GM13976 (cell line): Measurements from ENCODE around the gene CCNYL1.

Experiments used
- DNase-seq: peaks from one replicate; pipeline ENCODE4 v3.0.0; 2012; ENCODE audit warnings: low spot score
- in situ Hi-C: fragments of 300-500 bp; cut with MboI; formaldehyde crosslinking; loops from one replicate; pipeline ENCODE4 v1.12.0; 2022; ENCODE audit warnings: low sequenced_read_pairs, mixed read lengths, inconsistent platforms; ENCODE audit not compliant: unreplicated experiment
- TF ChIP-seq, protein P1 (sequence below): IDR thresholded peaks from 2 replicates; pipeline ENCODE4 v1.5.1; 2012; ENCODE audit warnings: borderline replicate concordance, mild to moderate bottlenecking; ENCODE audit not compliant: insufficient read depth; ENCODE audit errors: extremely low read depth, missing control alignments, control extremely low read depth

The CCNYL1 gene

DNA sequence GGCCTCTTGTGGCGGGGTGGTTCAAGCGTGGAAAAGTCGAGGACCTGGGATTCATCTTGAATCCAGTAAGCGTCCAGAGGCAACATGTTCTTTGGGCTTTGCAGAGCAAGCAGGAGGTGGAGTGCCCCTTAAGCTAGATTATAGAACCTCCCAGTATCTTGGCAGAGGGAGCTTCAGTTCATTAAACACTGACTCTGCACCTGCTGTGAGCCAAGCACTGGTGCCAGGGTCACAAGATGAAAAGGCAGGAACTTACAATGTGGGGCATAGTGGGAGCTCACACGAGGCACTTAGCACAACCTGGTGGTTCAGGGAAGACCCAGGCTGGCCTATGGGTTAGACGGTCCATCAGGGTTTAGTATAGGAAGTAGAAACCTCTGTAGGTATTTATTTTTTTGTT, 65.7 kb downstream of the CCNYL1 start:
- TF ChIP-seq, protein P1, sequence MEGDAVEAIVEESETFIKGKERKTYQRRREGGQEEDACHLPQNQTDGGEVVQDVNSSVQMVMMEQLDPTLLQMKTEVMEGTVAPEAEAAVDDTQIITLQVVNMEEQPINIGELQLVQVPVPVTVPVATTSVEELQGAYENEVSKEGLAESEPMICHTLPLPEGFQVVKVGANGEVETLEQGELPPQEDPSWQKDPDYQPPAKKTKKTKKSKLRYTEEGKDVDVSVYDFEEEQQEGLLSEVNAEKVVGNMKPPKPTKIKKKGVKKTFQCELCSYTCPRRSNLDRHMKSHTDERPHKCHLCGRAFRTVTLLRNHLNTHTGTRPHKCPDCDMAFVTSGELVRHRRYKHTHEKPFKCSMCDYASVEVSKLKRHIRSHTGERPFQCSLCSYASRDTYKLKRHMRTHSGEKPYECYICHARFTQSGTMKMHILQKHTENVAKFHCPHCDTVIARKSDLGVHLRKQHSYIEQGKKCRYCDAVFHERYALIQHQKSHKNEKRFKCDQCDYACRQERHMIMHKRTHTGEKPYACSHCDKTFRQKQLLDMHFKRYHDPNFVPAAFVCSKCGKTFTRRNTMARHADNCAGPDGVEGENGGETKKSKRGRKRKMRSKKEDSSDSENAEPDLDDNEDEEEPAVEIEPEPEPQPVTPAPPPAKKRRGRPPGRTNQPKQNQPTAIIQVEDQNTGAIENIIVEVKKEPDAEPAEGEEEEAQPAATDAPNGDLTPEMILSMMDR: no peak
- no peak for DNase-seq
- in situ Hi-C loops: no loop called here

DNA sequence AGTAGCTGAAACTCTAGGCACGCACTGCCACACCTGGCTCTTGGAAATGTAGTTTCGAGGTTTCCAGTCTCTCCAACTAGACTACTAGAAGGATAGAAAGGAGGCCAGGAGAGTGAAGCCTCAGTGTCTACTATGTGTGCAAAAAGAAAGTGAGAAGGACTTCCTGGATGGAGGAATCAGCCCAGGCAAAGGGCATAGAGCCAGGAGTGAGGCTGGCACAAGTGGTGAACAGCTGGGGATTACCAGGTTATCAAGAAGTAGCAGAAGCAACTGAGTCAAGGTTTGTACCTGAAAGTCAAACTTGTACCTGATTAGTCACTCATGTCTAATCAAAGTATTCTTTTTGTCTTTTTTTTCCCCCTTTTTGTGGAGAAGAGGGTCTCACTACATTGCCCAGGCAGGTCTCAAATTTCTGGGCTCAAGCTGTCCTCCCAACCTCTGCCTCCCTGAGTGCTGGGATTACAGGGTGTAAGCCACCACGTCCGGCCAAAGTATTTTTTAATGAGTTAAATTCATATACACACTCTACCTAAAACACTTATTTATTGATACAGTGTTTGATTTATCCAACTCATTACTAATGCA, 67.0 kb downstream of the CCNYL1 start:
- in situ Hi-C loops: no loop called here
- DNase-seq: no peak
- TF ChIP-seq, protein P1: no peak

DNA sequence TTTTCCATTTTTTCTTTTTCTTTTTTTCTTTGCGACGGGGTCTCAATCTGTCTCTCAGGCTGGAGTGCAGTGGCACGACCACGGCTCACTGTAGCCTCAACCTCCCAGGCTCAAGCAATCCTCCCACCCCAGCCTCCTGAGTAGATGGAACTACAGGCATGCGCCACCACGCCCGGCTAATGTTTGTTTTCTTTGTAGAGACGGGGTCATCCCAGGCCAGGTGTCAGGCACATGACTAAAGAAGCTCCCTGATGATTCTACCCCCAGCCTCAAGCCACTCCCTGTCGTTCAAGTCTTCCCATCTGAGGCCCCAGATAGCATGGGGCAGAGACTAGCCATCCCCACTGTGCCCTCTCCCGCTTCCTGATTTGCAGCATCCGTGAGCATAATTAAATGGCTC, 68.1 kb downstream of the CCNYL1 start:
- DNase-seq: no peak
- in situ Hi-C loops: no loop called here
- TF ChIP-seq, protein P1: no peak

DNA sequence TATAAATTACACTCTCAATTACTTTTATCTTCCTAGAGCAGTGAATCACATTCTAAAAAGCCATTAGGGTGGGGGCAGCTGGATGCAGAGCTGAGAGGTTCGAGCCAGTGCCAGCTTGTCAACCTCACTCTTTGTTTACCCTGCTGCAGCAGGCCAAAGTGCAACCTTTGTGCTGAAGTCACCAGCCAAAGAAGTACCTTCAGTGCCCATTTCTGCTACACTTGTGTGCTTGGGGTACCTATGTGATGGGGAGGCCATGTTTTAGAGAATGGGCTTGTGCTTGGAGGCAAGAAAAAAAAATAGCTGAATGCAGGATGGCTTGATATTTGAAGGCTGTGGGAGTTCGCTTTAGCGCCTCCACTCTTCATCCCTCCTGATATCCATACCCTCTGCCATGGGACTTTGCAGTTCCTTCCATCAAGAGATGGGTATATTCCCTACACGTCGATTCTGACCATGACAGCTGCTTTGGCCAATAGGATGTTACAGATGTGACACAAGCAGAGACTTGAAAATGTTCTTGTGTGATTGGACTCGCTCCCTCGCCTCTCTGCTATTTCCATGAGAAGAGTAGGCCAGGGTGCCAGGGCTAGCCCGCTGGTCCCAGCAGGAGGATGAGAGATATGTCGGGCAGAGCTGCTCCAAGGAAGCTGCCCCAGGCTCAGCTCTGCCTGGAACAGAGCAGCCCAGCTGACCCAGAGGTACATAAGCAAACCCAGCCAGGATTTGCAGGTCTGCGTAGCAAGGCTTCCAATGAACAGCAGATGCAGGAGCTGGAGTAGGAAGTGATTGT, 71.0 kb downstream of the CCNYL1 start:
- no peak for DNase-seq
- in situ Hi-C loops: no loop called here
- TF ChIP-seq, protein P1: no peak

DNA sequence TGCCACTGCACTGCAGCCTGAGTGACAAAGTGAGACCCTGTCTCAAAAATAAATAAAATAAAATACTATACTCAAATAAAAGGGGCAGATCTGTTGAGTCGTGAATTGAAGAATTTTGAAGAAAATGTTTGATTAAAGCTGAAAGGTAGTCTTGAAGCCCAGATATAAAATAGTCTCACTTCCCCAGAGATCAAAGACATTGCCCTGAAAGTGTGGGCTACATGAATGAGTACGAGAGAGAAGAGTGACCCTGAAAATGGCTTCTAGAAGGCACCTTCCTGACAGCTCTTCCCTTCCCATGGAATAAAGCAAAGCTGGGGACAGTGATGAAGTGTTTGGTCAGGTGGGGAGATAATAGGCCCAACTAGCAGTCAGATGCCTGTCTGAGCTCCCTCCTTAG, 72.1 kb downstream of the CCNYL1 start:
- DNase-seq: no peak
- in situ Hi-C loops: no loop called here
- TF ChIP-seq, protein P1: no peak

DNA sequence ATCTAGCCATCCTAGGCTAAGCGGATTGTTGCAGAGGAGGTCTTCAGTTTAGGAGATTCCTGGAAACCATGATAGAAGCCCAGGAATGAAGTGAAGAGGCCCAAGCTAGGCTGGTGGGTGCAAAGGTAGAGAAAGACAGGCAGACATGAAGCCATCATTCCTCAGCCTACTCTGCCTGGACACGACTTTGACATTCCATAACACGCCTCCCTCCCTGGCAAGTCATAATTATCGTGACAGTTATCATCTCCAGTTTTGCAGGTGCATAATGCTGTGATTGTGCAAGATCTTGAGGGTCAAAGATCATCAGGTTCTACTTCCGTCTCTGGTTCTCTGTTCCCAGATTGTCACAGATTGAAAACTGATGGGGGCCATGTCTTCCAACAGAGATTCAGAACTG, 73.5 kb downstream of the CCNYL1 start:
- TF ChIP-seq, protein P1: no peak
- DNase-seq: no peak
- in situ Hi-C loops: no loop called here
